AG08396 (cell line): Measurements from ENCODE around the gene NRDC.
"Not testable (repeated sequence)": the region's sequence is repeated elsewhere in the genome, so short reads cannot be mapped to it uniquely, and the experiment has no call there.

Source experiments
- DNase-seq: peaks from one replicate; pipeline ENCODE4 v3.0.0; 2012; ENCODE audit warnings: low spot score, mixed read lengths

Gene NRDC

GRCh38 chr1:51843948-51844347 lies 34.6 kb downstream of the NRDC start:
- DNase-seq = no peak

GRCh38 chr1:51842261-51842660 lies 36.3 kb downstream of the NRDC start:
- no peak for DNase-seq

GRCh38 chr1:51840743-51841461 lies 37.6 kb downstream of the NRDC start:
- DNase-seq = no peak

GRCh38 chr1:51840182-51840581 lies 38.3 kb downstream of the NRDC start:
- DNase-seq = no peak

- DNase-seq = no peak
Measured at GRCh38 chr1:51839094-51839493, 39.4 kb downstream of the NRDC start.

- DNase-seq = no peak
Measured at GRCh38 chr1:51837243-51837642, 41.3 kb downstream of the NRDC start.

- DNase-seq = no peak
Measured at GRCh38 chr1:51833700-51834099, 44.8 kb downstream of the NRDC start.

- no peak for DNase-seq
Measured at GRCh38 chr1:51829058-51829457, 49.5 kb downstream of the NRDC start.

GRCh38 chr1:51819810-51820209 lies 58.7 kb downstream of the NRDC start:
- DNase-seq = no peak

- DNase-seq = not testable (repeated sequence)
Measured at GRCh38 chr1:51819021-51819420, 59.5 kb downstream of the NRDC start.

- no peak for DNase-seq
Measured at GRCh38 chr1:51818487-51818886, 60.0 kb downstream of the NRDC start.

- DNase-seq = no peak
Measured at GRCh38 chr1:51814513-51814912, 64.0 kb downstream of the NRDC start.

GRCh38 chr1:51799372-51799771 lies 79.2 kb downstream of the NRDC start:
- no peak for DNase-seq

- DNase-seq = no peak
Measured at GRCh38 chr1:51794868-51795267, 83.7 kb downstream of the NRDC start.

- DNase-seq = no peak
Measured at GRCh38 chr1:51794260-51794659, 84.3 kb downstream of the NRDC start.

GRCh38 chr1:51792864-51793263 lies 85.7 kb downstream of the NRDC start:
- peak; percentile 8 for DNase-seq

- no peak for DNase-seq
Measured at GRCh38 chr1:51791888-51792287, 86.6 kb downstream of the NRDC start.

- DNase-seq = no peak
Measured at GRCh38 chr1:51790385-51790784, 88.1 kb downstream of the NRDC start.

- DNase-seq = no peak
Measured at GRCh38 chr1:51789342-51789741, 89.2 kb downstream of the NRDC start.

GRCh38 chr1:51788938-51789337 lies 89.6 kb downstream of the NRDC start:
- DNase-seq = no peak

GRCh38 chr1:51784997-51785421 lies 93.5 kb downstream of the NRDC start:
- peak; percentile 8 for DNase-seq

GRCh38 chr1:51780927-51781326 lies 97.6 kb downstream of the NRDC start:
- no peak for DNase-seq

- DNase-seq = no peak
Measured at GRCh38 chr1:51776408-51776807, 102.1 kb downstream of the NRDC start.

- DNase-seq = peak; percentile 54
Measured at GRCh38 chr1:51768971-51769588, 109.4 kb downstream of the NRDC start.
